HEK293T (cell line): ENCODE data around the gene GPR55.

Experiments used
- ARNT ChIP-seq: fragments of 450-650 bp; IDR thresholded peaks from 2 replicates; pipeline ENCODE4 v1.6.1; 2017; ENCODE audit warnings: mild to moderate bottlenecking
- BHLHE40 ChIP-seq: fragments of 450-650 bp; IDR thresholded peaks from 2 replicates; pipeline ENCODE4 v1.6.1; 2016; ENCODE audit warnings: mild to moderate bottlenecking, moderate library complexity, borderline replicate concordance
- CTBP1 ChIP-seq: fragments of 450-650 bp; IDR thresholded peaks from 2 replicates; pipeline ENCODE4 v1.6.1; 2016; ENCODE audit warnings: borderline replicate concordance
- ELF4 ChIP-seq: fragments of 450-650 bp; IDR thresholded peaks from 2 replicates; pipeline ENCODE4 v1.6.1; 2017; ENCODE audit warnings: antibody characterized with exemption
- FOXK2 ChIP-seq: fragments of 450-650 bp; IDR thresholded peaks from 2 replicates; pipeline ENCODE4 v1.6.1; 2016; ENCODE audit warnings: mild to moderate bottlenecking
- L3MBTL2 ChIP-seq: fragments of 450-650 bp; conservative IDR thresholded peaks from 2 replicates; pipeline ENCODE4 v1.6.1; 2016; ENCODE audit warnings: mild to moderate bottlenecking
- SP1 ChIP-seq: fragments of 450-650 bp; IDR thresholded peaks from 2 replicates; pipeline ENCODE4 v1.6.1; 2017

GRCh38 chr2:230862292-230862691 is 62.8 kb downstream of the GPR55 start:
- no peak for TF ChIP-seq SP1
- no peak for TF ChIP-seq ELF4
- no peak for TF ChIP-seq BHLHE40
- TF ChIP-seq FOXK2, result no peak
- no peak for TF ChIP-seq CTBP1
- no peak for TF ChIP-seq ARNT
- TF ChIP-seq L3MBTL2, result no peak
